DND-41 (cell line): ENCODE data around the gene KMT2B.

Source experiments
- CTCF ChIP-seq: IDR thresholded peaks from 2 replicates; pipeline ENCODE4 v1.5.1; 2012; ENCODE audit warnings: borderline replicate concordance, low read length, moderate library complexity, mild to moderate bottlenecking; ENCODE audit not compliant: poor library complexity, severe bottlenecking; ENCODE audit errors: extremely low read depth
- EZH2 ChIP-seq: IDR thresholded peaks from 3 replicates; pipeline ENCODE4 v1.6.1; 2012; ENCODE audit warnings: borderline replicate concordance, low read depth, mild to moderate bottlenecking, moderate library complexity, low read length, inconsistent platforms; ENCODE audit not compliant: severe bottlenecking

- TF ChIP-seq EZH2 = no peak
- no peak for TF ChIP-seq CTCF
These were observed 41.9 kb downstream of the KMT2B start for GRCh38 chr19:35759697-35760096.
